Activated gamma-delta T cell treated with Interleukin-2 at 50 U/mL for 16 hours (primary cell): ENCODE data around the gene CST4.
A peak's percentile ranks its signal among the peaks of the same experiment; 100 is the strongest.
"Not testable (repeated sequence)": the region's sequence is repeated elsewhere in the genome, so short reads cannot be mapped to it uniquely, and the experiment has no call there.

Source experiments
- DNase-seq: peaks from one replicate; pipeline ENCODE4 v3.0.0-alpha.2; 2020

The CST4 gene

GRCh38 chr20:23686046-23686750 is 2.6 kb downstream of the CST4 start:
- DNase-seq, result no peak

- DNase-seq, result not testable (repeated sequence)
These were observed 3.3 kb downstream of the CST4 start for GRCh38 chr20:23685529-23685896.

GRCh38 chr20:23684261-23684660 is 4.6 kb downstream of the CST4 start:
- no peak for DNase-seq

- no peak for DNase-seq
These were observed 5.0 kb downstream of the CST4 start for GRCh38 chr20:23683807-23684206.

- DNase-seq, result no peak
These were observed 5.6 kb downstream of the CST4 start for GRCh38 chr20:23683281-23683680.

GRCh38 chr20:23680146-23680545 is 8.7 kb downstream of the CST4 start:
- DNase-seq, result no peak

GRCh38 chr20:23679133-23680092 is 9.4 kb downstream of the CST4 start:
- DNase-seq, result no peak

GRCh38 chr20:23673209-23673608 is 15.6 kb downstream of the CST4 start:
- no peak for DNase-seq

GRCh38 chr20:23672158-23672557 is 16.7 kb downstream of the CST4 start:
- no peak for DNase-seq

- DNase-seq, result no peak
These were observed 17.4 kb downstream of the CST4 start for GRCh38 chr20:23671479-23671878.

- no peak for DNase-seq
These were observed 18.5 kb downstream of the CST4 start for GRCh38 chr20:23670361-23670760.

- no peak for DNase-seq
These were observed 19.0 kb downstream of the CST4 start for GRCh38 chr20:23669866-23670265.

- DNase-seq, result no peak
These were observed 19.5 kb downstream of the CST4 start for GRCh38 chr20:23669327-23669726.

- peak; percentile 15 for DNase-seq
These were observed 20.3 kb downstream of the CST4 start for GRCh38 chr20:23668477-23668951.

- no peak for DNase-seq
These were observed 21.2 kb downstream of the CST4 start for GRCh38 chr20:23667666-23668065.

- DNase-seq, result no peak
These were observed 22.1 kb downstream of the CST4 start for GRCh38 chr20:23666698-23667097.

- DNase-seq, result no peak
These were observed 22.6 kb downstream of the CST4 start for GRCh38 chr20:23666189-23666588.

- DNase-seq, result no peak
These were observed 23.9 kb downstream of the CST4 start for GRCh38 chr20:23664954-23665353.

- not testable (repeated sequence) for DNase-seq
These were observed 24.8 kb downstream of the CST4 start for GRCh38 chr20:23664046-23664445.

- DNase-seq, result no peak
These were observed 25.7 kb downstream of the CST4 start for GRCh38 chr20:23663180-23663579.

- no peak for DNase-seq
These were observed 26.5 kb downstream of the CST4 start for GRCh38 chr20:23662276-23662870.

- DNase-seq, result no peak
These were observed 27.8 kb downstream of the CST4 start for GRCh38 chr20:23661002-23661429.
